ENCODE data around the gene HNRNPA3.
"Not testable (repeated sequence)": the region's sequence is repeated elsewhere in the genome, so short reads cannot be mapped to it uniquely, and the experiment has no call there.

Gene HNRNPA3

GRCh38 chr2:177212106-177212890, at the start of gene HNRNPA3:
HNRNPA3 (plus strand) TSS chr2:177212794; CDS start chr2:177212800, 6 bp downstream.
- DNase-seq: peak; percentile 99

- no peak for DNase-seq
These were observed 48.5 kb upstream of the HNRNPA3 start for GRCh38 chr2:177164131-177164530.

- peak; percentile 94 for DNase-seq
These were observed 48.0 kb upstream of the HNRNPA3 start for GRCh38 chr2:177164584-177165052.

- DNase-seq: peak; percentile 73
These were observed 47.5 kb upstream of the HNRNPA3 start for GRCh38 chr2:177165061-177165583.

- peak; percentile 92 for DNase-seq
These were observed 46.6 kb upstream of the HNRNPA3 start for GRCh38 chr2:177165721-177166711.

GRCh38 chr2:177169810-177170514, 42.6 kb upstream of the HNRNPA3 start:
- no peak for DNase-seq

GRCh38 chr2:177171418-177171865, 41.2 kb upstream of the HNRNPA3 start:
- DNase-seq: peak; percentile 81

- no peak for DNase-seq
These were observed 40.3 kb upstream of the HNRNPA3 start for GRCh38 chr2:177172034-177172880.

- DNase-seq: no peak
These were observed 38.1 kb upstream of the HNRNPA3 start for GRCh38 chr2:177174486-177174885.

- no peak for DNase-seq
These were observed 36.5 kb upstream of the HNRNPA3 start for GRCh38 chr2:177175917-177176668.

- no peak for DNase-seq
These were observed 33.8 kb upstream of the HNRNPA3 start for GRCh38 chr2:177178797-177179196.

GRCh38 chr2:177179227-177179626, 33.4 kb upstream of the HNRNPA3 start:
- no peak for DNase-seq

- not testable (repeated sequence) for DNase-seq
These were observed 32.9 kb upstream of the HNRNPA3 start for GRCh38 chr2:177179671-177180070.

- DNase-seq: no peak
These were observed 32.2 kb upstream of the HNRNPA3 start for GRCh38 chr2:177180269-177181000.

GRCh38 chr2:177183860-177184259, 28.7 kb upstream of the HNRNPA3 start:
- DNase-seq: no peak

- DNase-seq: no peak
These were observed 28.0 kb upstream of the HNRNPA3 start for GRCh38 chr2:177184606-177185005.

GRCh38 chr2:177186038-177186437, 26.6 kb upstream of the HNRNPA3 start:
- not testable (repeated sequence) for DNase-seq

GRCh38 chr2:177187631-177188312, 24.8 kb upstream of the HNRNPA3 start:
- DNase-seq: peak; percentile 41

Data from OCI-M1 (cell line).